Glomerular visceral epithelial cell (primary cell): Measurements from ENCODE around the gene CYP27B1.

Experiments used
- DNase-seq: peaks from one replicate; pipeline ENCODE4 v3.0.0-alpha.2; 2016; ENCODE audit errors: extremely low spot score

The CYP27B1 gene

GRCh38 chr12:57735952-57736740, 30.7 kb downstream of the CYP27B1 start:
- DNase-seq, result peak; percentile 45

GRCh38 chr12:57735198-57735855, 31.6 kb downstream of the CYP27B1 start:
- DNase-seq, result peak; percentile 21

GRCh38 chr12:57734591-57734990, 32.3 kb downstream of the CYP27B1 start:
- no peak for DNase-seq

- DNase-seq, result no peak
Measured at GRCh38 chr12:57733928-57734327, 33.0 kb downstream of the CYP27B1 start.

GRCh38 chr12:57732726-57733593, 33.9 kb downstream of the CYP27B1 start:
- no peak for DNase-seq

GRCh38 chr12:57732270-57732669, 34.6 kb downstream of the CYP27B1 start:
- no peak for DNase-seq

- DNase-seq, result no peak
Measured at GRCh38 chr12:57731411-57732080, 35.3 kb downstream of the CYP27B1 start.

GRCh38 chr12:57730336-57731067, 36.4 kb downstream of the CYP27B1 start:
- DNase-seq, result no peak

- no peak for DNase-seq
Measured at GRCh38 chr12:57729321-57729844, 37.5 kb downstream of the CYP27B1 start.

- no peak for DNase-seq
Measured at GRCh38 chr12:57727758-57728395, 39.0 kb downstream of the CYP27B1 start.

- no peak for DNase-seq
Measured at GRCh38 chr12:57726884-57727757, 39.8 kb downstream of the CYP27B1 start.

- peak; percentile 89 for DNase-seq
Measured at GRCh38 chr12:57726151-57726883, 40.6 kb downstream of the CYP27B1 start.

GRCh38 chr12:57725851-57726150, 41.1 kb downstream of the CYP27B1 start:
- DNase-seq, result no peak

GRCh38 chr12:57724936-57725740, 41.7 kb downstream of the CYP27B1 start:
- DNase-seq, result no peak

- no peak for DNase-seq
Measured at GRCh38 chr12:57724003-57724935, 42.6 kb downstream of the CYP27B1 start.

GRCh38 chr12:57723630-57723962, 43.3 kb downstream of the CYP27B1 start:
- DNase-seq, result no peak
